ENCODE data around the gene ACSL1.

The ACSL1 gene, protein sequence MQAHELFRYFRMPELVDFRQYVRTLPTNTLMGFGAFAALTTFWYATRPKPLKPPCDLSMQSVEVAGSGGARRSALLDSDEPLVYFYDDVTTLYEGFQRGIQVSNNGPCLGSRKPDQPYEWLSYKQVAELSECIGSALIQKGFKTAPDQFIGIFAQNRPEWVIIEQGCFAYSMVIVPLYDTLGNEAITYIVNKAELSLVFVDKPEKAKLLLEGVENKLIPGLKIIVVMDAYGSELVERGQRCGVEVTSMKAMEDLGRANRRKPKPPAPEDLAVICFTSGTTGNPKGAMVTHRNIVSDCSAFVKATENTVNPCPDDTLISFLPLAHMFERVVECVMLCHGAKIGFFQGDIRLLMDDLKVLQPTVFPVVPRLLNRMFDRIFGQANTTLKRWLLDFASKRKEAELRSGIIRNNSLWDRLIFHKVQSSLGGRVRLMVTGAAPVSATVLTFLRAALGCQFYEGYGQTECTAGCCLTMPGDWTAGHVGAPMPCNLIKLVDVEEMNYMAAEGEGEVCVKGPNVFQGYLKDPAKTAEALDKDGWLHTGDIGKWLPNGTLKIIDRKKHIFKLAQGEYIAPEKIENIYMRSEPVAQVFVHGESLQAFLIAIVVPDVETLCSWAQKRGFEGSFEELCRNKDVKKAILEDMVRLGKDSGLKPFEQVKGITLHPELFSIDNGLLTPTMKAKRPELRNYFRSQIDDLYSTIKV

DNA sequence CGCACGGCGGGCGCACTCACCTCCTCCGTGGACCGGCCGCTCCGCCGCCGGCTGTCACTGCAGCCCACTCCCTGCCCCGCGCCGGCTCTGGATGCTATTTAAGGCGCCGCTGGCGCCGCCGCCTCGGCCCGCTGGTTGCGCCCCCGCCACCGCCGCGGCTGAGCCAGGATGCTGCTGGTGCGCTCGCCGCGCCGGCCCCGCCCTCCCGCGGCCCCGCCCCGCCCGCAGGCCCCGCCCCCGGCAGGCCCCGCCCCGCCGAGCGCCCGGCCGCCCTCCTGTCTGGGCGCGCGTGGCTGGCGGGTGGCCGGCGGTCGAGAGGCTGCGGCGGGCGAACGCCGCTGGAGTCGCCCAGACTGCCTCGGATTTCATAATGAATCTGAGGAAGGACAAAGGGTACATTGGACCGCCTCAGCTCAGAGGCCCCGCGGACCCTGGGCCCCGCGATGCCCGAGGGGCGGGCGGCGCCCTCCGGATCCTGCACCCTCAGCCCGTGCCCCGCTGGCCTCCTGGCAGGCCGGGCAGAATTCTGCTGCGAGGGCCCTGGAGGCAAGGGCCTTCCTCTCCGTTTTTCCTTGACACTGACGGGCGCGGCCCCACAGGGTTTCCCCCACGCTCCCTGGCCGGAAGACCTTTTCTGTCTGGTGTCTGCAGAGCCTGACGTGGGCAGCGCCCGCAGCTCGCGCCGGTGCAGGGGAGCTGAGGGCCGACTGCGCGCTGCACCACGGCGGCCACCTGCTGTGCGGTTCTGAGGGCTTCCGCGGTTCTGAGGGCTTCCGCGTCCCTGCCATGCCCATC lies at the start of gene ACSL1:
TSS of gene ACSL1 (minus strand) at position 73 of the 795 bp plus-strand sequence. CDS start 22,454 bp downstream, outside the sequence.
- DNase-seq: peak; percentile 63 to 70

DNA sequence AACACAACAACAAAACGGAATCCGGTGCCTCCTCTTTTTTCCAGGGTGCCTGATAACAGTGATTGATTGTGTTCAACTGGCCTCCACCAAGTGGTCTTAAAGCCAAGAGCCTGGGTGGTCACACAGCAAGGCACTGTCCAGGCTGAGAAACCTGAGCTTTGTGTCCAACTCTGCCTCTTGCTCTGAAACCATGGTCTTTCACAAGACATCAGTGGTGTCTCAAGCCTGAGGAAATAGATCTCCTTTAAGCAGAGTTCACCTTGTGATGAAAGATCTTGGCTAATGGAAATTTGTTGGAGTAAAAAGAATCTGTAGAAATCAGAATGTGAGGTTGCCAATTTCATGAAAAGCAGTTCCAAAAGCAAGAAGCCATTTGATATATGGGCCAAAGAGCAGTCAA lies 47.3 kb upstream of the ACSL1 start:
- DNase-seq: no peak

DNA sequence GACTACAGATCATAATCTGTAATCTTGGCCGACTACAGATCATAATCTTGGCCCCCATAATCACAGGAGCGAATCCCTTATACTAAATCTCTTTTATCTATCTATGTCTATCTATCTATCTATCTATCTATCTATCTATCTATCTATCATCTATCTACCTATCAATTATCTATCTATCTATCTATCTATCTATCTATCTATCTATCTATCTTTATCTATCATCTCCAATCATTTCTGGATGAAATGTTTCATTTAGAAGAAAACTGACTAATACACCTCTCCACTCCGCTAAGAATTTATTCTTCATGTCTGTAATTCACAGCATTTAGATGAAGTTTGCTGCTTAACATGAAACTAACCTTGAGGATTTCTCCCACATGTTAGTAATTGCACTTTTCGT lies 45.0 kb upstream of the ACSL1 start:
- no peak for DNase-seq

DNA sequence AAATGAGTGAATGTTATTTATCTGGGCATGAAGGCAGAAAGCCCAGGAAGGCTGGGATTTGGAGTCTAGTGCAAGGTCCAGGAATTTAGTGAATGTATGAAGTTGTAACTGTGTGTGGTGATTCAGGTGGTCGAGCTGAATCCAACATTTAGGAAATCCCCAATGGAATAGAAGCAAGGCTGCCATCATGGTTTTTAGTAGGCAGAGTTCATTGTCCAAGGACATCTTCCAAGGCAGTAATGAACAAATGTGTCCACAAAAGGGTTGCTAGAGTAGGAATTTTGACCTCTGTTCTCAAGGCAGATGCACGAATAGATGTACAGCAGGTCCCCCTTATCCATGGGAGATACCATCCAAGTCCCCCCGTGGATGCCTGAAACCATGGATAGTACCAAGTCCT lies 42.9 kb upstream of the ACSL1 start:
- DNase-seq: no peak

DNA sequence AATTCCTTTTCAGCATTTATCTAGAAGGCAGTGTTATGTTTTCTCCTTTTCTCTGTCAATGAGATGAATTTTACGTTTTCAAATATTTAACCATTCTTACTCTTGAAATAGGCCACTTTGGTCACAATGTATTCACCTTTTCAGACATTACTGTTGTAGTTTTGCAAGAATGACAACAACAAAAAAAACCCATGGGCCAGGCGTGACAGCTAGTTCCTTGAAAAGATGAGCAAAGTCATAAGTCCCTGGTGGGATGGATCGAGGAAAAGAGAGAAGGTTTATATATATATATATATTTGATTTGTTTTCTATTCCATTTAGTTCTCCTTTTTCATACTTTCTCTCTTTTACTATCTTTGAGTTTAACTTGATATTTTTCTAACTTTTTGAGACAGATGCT lies 38.1 kb upstream of the ACSL1 start:
- DNase-seq: no peak

DNA sequence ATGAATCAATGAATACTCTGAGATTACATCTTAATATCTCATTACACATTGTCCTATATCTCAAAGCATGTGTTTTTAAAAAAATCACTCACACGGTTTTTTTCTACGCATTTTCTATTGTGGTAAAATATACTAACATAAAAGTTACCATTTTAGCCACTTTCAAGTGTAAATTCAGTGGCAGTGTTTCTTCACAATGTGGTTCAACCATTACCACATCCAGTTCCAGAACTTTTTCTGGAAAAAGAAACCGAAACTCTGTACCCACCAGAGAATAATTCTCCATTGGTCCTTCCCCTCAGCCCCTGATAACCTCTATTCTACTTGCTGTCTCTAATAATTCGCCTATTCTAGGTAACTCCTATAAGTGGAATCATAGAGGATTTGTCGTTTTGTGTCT lies 35.3 kb upstream of the ACSL1 start:
- no peak for DNase-seq

DNA sequence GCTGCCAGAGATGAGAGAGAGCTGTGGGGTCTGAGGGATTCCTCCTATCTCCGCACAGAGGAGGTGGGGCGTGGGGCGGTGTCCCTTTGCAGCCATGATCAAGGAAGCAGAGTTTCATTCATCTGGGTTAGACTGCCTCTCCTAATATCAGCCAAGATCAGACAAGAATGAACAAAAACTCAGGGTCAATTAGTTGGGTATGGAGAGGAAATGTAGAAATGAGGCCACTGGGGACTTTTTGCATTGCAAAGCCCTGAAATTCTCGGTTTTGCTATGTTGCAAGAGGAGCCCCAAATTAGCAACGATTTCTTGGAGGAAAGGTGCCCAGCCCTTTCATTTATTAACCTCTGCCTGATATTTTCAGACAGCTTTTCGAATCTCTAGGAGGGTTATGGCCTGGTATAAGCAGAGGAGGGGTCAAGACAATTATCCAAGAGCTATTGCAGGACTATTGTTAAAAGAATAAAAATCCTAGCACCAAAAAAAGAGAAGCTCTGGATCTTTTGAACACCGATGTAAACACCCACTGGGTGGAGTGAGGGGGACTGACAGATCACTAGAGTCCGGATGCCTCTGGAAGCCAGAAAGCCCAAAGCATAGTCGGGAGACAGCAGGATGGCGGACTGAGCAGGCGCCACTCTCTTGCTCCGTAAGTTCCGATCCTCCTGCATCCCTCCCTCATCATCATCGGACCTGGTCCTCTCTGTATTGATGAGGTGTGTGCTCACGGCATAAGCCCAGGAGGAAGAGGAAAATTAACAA lies 34.4 kb upstream of the ACSL1 start:
- no peak for DNase-seq

DNA sequence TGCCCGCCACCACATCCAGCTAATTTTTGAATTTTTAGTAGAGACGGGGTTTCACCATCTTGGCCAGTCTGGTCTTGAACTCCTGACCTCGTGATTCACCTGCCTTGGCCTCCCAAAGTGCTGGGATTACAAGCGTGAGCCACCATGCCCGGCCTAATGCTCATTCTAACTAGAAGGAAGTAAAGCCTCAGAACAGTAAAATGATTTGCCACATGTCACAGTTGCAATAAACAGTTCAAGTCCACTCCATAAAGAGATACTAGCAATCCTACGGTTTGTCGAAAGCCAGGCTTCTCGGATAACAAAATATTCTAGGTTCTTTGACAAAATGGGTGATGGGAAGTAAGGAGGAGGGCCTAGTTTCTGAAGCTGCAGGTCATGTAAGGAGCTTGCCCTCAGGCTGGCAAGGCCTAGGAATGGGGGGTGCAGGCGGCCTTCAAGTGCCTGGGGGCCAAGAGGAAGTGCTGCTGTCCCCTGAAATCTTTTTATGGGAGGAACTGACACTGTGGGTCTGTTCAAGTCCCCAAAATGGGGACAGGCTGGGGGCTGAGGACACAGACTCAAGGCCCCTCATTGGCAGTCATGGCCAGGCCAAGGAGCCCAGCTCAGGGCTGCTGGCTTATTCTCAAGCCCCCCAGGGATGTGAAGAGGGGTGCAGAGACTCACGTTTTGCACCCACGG lies 31.8 kb upstream of the ACSL1 start:
- no peak for DNase-seq

DNA sequence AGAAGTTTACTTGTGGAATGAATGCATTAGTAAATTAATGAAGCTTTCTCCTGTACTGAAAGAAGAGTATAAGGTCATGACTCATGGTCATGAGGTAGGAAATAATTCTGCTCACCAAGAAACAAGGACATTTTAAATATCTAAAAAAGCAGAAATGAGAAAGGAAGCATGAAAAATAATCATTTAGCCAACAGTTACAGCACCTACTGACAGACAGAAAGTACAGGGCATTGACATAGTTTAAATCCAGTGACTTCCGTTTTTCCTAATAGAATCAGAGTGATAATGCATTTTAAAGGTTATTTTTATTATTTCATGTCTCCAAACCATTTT lies 30.5 kb upstream of the ACSL1 start:
- no peak for DNase-seq

DNA sequence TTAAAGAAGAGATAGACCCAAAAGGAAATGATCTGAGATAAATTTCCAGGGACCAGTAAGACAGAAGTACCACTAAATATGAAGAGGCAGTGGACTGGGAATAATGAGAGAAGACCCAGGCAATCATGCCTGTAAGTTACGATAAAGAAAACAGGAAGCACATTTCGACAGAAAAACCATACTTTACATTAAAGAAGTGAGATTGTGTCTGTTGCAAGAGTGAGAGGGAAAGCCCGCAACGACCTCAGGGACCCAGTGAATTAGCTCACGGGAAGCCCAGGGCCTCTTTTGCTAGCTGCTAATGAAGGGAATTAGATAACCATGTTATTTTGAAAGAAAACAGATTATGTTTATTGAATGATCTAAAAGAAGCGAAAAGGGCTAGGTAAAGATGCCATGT lies 28.9 kb upstream of the ACSL1 start:
- DNase-seq: no peak

DNA sequence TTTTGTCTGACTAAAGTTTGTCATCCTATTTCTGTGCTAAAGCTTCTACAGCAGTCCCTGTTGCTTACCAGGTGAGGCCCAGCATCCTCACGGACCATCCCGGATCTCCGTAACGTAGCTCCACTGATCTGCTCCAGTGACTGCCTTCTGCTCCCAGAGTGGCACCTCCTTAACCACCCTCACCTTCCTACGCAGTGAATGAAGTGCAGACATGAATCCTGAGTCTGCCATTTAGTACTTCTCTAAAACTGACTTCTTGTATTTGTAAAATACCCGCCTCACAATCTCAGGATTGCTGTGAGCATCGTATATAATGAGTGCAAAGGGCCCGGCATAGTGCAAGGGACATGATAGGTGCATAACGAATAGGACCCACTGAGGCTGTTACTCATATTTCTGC lies 27.7 kb upstream of the ACSL1 start:
- DNase-seq: no peak

DNA sequence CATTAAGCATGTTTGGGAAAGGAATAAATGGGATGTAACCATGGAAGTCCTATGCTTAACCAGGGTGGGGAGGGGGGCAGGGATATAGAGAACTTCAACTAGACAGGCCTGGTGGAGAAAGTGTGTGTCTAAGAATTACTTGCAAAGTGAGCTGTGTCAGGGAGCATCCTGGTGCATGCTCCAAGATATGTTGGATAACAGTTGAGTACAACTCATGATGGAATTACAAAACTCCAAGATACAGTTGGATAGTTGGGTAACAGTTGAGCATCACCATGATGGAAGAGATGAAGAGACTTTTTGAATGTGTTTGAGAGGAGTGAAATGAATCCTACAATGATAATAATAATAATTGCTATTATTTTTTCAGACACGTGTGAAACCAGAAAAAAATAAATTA lies 26.1 kb upstream of the ACSL1 start:
- DNase-seq: no peak

DNA sequence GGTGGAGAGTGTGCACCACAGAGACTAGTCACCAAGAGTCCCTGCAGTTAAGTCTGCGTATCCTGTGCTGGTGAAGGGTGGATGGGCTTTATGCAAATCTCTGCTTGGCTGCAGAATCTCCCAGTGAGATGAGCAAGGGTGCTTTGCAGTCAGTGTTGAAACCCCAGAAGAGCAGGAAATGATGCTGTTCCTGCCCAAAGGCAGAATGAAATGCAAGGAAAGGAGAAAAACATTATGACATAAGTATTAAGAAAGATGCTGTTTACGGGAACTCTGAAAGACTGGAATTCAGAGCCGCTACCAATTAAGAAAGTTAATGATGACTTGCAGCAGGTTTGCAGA lies 25.4 kb upstream of the ACSL1 start:
- DNase-seq: no peak

DNA sequence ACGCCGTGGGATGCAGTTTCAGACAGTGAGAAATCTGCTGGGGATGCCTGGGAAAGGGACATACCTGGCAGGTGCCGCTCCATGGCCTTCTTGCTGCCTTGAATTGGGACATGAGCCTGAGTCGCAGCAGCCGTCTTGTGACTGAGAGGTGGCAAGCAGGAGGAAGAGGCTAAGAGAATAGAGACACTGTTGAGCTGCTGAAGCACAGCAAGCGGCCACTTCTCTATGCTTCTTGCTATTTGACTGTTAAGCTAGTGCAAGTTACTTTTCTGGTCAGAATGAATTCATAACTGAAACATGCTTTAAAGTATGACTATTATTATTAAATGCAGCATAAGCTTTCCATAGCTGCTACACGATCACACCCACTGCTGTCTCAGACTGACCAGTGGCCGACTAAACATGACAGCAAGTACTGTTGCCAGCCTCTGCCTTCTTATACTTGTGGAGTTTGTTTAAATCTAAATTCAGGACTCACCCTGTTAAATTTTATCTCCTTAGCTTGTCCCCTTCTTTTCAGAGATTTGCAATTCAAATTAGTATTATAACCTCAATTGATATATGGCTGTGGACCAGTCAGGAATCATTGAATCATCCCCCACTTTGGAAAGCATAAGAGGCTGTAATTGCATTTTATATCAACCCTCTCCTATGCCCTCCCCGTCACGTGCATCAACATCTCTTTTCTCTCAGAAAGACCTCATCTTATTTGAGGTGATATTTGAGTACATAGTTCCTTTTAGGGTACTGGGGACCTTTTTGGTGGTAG lies 24.8 kb upstream of the ACSL1 start:
- no peak for DNase-seq

DNA sequence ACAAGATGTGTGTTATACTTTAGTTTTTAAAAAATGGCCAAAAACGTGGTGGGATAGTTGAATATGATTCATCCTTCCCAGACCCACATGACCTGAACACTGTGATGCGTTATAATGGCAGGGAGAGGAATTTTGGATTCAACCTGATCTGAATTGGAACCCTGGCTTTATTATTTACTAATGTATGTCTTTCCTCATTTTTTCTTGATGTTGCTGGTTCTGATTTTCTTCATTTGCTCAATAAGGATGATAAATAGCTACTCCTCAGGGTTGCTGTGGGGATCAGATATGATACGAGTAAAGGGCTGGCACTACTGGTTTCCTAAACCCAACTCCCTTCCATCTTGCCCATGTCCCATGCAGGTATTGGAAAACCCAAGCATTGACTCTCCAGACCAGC lies 24.2 kb upstream of the ACSL1 start:
- no peak for DNase-seq

DNA sequence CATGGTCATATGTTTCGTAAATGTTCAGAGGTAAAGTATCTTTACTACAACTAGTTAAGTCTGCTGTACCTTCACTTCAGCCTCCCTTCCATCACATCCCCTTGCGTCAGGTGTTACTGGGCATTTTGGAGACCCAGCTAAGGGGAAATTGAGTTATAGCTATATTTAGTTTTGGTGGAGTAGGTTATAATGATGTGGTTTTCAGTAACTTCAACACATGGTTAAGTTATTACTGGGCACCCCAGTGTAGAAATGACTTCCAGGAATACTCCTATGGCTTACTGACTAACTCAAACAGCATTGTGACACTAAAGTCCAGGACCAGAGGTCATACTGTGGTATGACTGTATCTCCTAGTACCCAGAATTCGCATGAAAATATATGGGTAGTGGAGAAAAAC lies 23.4 kb upstream of the ACSL1 start:
- no peak for DNase-seq

DNA sequence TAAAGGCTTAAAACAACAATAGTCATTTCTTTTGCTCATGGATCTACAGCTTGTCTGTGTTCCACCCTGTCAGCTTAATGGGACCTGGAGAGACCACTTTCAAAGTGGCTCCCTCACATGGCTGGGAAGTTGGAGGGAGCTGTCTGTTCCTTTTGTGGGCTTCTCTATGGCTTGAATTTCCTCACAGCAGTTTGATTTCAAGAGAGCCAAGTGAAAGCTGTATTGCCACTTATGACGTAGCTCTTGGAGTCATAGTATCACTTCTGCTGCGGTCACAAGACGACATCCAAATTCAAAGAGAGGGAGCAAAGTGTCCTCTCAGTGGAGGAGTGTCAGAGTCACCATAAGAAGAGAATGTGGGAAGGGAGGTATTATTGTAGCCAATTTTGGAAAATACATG lies 22.7 kb upstream of the ACSL1 start:
- no peak for DNase-seq

DNA sequence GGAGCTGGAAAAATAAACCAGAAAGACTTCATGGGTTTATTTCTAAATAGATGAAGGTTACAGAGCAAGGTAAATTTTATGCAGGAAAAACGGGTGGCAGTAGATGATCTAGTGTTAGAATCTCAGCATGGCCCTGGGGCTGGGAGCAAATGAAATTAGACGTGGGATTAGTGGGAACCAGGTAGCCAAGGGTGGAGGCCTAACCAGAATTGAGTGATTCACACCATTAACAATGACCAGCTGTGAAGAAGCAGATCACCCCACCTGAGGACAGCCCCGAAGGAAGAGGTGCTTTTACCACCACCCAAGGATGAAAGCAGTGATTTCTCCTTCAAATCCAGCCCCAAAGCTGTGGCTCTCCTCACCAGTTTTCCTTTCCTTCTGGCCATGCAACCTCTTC lies 20.8 kb upstream of the ACSL1 start:
- no peak for DNase-seq

DNA sequence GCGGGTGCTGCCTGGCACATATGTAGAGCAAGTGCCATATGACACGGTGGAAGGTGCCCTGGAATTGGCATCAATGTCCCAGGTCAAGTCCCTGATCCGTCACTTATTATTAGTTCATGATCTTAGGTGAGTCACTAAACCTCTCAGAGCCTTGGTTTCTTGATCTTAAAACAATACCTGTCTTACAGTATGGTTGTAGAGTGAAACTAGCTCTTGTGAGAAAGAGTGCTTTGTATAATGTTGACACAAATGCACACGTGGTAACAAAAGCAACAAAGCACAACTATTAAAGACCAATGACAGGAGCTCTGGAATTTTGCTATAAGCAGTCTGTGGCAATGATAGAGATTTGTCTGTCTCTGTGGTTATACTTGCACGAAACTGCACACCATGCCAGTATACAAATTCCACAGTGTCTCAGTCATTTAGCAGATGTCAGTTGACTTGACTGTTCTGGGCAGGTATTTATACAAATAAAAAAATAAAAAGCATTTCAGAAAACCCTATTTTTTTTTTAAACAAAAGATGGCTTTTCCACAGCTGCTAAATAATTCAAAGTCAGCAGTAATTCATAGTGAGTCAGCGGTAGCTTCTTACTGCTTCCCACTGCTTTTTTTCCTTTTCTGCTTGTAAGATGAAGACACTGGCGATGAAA lies 19.7 kb upstream of the ACSL1 start:
- no peak for DNase-seq

DNA sequence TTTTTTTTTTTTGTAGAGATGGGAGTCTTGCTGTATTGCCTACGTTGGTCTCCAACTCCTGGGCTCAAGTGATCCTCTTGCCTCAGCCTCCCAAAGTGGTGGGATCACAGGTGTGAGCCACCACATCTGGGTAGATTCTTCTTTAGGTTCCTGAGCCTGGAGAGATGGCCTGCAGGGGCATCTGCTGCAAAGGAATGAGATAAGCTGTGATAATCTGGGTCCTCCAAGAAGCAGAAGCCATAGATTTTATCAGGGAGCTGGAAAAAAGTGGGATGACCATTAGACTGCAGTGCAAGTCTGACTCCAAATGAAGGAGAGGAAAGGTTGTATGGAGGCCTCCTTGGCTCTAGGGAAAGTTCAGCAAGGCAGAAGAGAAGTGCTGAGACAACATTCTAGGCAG lies 19.0 kb upstream of the ACSL1 start:
- DNase-seq: no peak

DNA sequence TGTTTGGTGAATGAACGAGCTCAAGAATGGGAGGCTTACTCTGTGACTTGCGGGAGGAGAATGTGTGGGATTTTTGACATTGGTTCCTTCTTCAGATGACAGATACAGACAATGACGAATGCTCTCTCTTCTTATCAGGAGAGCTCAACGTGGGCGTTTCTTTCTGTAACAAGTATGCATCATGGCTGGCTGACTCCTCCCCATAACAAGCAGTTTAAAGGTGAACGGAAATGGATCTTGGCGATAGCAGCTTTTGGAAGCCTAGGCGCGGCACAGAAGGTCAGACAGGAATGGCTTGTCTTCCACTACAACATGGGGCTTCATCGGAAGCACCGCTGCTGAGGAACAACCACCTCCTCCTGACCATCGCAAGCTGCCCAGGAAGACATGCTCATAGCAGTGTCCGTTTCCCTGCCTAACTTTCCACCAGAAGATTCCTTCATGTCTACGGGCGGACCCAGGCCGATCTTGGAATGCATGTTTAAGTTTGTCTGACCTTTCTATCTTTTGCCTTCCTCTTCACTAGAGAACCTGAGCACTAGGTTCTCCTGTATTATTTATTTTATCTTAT lies 18.3 kb upstream of the ACSL1 start:
- DNase-seq: peak in 1 of 2 donors; percentile 24

Measured in stimulated activated CD4-positive, alpha-beta T cell treated with anti-CD3 and anti-CD28 coated beads, Interleukin-2, amount 100 ng/mL, for 48 hours (primary cell).